Measurements from ENCODE around the gene RSPH1. TPM values are rescaled to one million over a fixed set of nuclear protein-coding genes. Genes with fewer than 3 reads are reported as not detected.
A peak's percentile ranks its signal among the peaks of the same experiment; 100 is the strongest.

Gene RSPH1
- total and polyA plus RNA-seq, 2 of the 4 experiments (the other 2 are of a cell fraction): not detected

DNA sequence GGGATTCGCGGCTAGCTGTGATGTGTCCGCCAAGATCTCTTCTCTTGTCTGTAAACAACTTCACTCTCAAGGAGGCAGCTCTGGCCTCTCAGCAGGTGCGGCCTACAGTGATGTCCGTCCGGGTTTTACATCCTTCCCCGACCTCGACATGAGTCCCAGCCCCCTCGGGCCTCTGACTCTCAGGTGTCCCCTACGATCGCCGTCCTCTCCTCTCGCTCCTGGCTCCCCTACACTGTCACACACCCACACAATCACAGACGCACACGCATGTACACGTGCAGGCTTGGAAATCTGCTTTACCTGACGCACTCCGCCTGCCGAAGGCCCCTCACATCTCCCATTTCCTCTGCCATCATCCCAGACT is 797 bp upstream of the RSPH1 start:
- H3K27me3 ChIP-seq (ENCODE audit: control insufficient read depth, insufficient read depth, low read length): peaks cover 7% of the 10 kb centered on the region
- H3K79me1 ChIP-seq (ENCODE audit: low read depth in 1 of 2, low read length in 2 of 2): no peaks in the 10 kb centered on the region
- H2AK9ac ChIP-seq (replicated peaks; ENCODE audit: low read depth, low read length, poor library complexity): no peak overlapping the region
- BruUV-seq (replicated peaks): no TSS peak
- peak overlapping the region; percentile 71 for H3K4me2 ChIP-seq (ENCODE audit: low read depth, low read length)
- no peaks in the 10 kb centered on the region for H3K9me3 ChIP-seq (ENCODE audit: control insufficient read depth, insufficient read depth, low read length)
- H2AFZ ChIP-seq (replicated peaks; ENCODE audit: low read length, poor library complexity): peak overlapping the region; percentile 98
- in situ Hi-C loops (cut with MboI; ENCODE audit: low sequenced_read_pairs) (no loop called here), dilution Hi-C loops (cut with HindIII; ENCODE audit: low sequenced_read_pairs, unreplicated experiment) (no loop called here), intact Hi-C loops (cut with micrococcal nuclease) (no loop called here)
- no peaks in the 10 kb centered on the region for H3K4me1 ChIP-seq (ENCODE audit: control insufficient read depth, insufficient read depth, low read length)
- no peak overlapping the region for H2AK5ac ChIP-seq (ENCODE audit: low read depth, low read length)
- TF ChIP-seq RAD21 (IDR thresholded peaks at IDR 0.05; ENCODE audit: low read length) (no peak), CEBPB (IDR thresholded peaks at IDR 0.05; ENCODE audit: low read depth, low read length) (no peak), FOS (IDR thresholded peaks at IDR 0.05; ENCODE audit: low read depth, low read length) (no peak), RCOR1 (IDR thresholded peaks at IDR 0.05; ENCODE audit: insufficient replicate concordance, low read length) (no peak)
- ATAC-seq (ENCODE audit: low read depth) (no peak), DNase-seq (no peak)
- H2BK120ac ChIP-seq (ENCODE audit: low read depth, low read length): no peak overlapping the region
- 3% methylated on average over 6 of the region's 19 CpGs; no CpG with 5 or more reads in 1 of the 2 experiments for WGBS, 2 experiments (ENCODE audit: extremely low coverage in 2 of 2, insufficient read length in 1 of 2)
- H4K8ac ChIP-seq (ENCODE audit: low read depth in 2 of 2, low read length in 2 of 2): peak overlapping the region; percentile 9 to 29; a peak in 2 of 4 replicates
- no peak overlapping the region for H3K18ac ChIP-seq (ENCODE audit: low read depth, low read length)
- H3K56ac ChIP-seq (ENCODE audit: extremely low read depth, insufficient read depth, low read length): 0 out of 2 replicates have a peak overlapping the region, but pooled peaks have one; percentile 10
- peak overlapping the region; percentile 6; the same call in 1 of the 2 replicates for H3K9ac ChIP-seq (ENCODE audit: low read depth, low read length)
- no peak overlapping the region for H2BK15ac ChIP-seq (ENCODE audit: low read depth, low read length)
- POLR2A ChIA-PET (ENCODE audit: unreplicated experiment): no interaction called here
- H4K5ac ChIP-seq (ENCODE audit: low read depth, low read length): no peak overlapping the region
- H3K4ac ChIP-seq (ENCODE audit: low read depth, low read length): no peak overlapping the region
- H3K23ac ChIP-seq (ENCODE audit: low read depth, low read length): no peak overlapping the region
- H3K36me3 ChIP-seq (ENCODE audit: control insufficient read depth, insufficient read depth, low read length): no peaks in the 10 kb centered on the region
- H3K27ac ChIP-seq (ENCODE audit: insufficient read depth, low read length): no peak overlapping the region
- H3K14ac ChIP-seq (replicated peaks; ENCODE audit: low read depth, low read length): no peak overlapping the region
- no peak overlapping the region; the same call in 1 of the 2 replicates for H4K91ac ChIP-seq (ENCODE audit: insufficient read depth, low read depth, low read length)
- H3K9me1 ChIP-seq (ENCODE audit: insufficient read depth, low read length): 0 out of 2 replicates have a peak, but pooled peaks cover 4% of the 10 kb centered on the region
- H2BK5ac ChIP-seq (ENCODE audit: low read depth, low read length, poor library complexity, severe bottlenecking): no peak overlapping the region
- no peaks in the 10 kb centered on the region for H4K20me1 ChIP-seq (ENCODE audit: insufficient read depth, low read length)
- no peak overlapping the region for H2BK20ac ChIP-seq (ENCODE audit: low read depth, low read length)
- peak overlapping the region; percentile 52 for H3K4me3 ChIP-seq (ENCODE audit: insufficient read depth, low read depth, low read length)
- CTCF ChIA-PET: no interaction called here

Data from IMR-90 (cell line).